ENCODE data around the gene CLECL1. TPM values are rescaled to one million over a fixed set of nuclear protein-coding genes. Genes with fewer than 3 reads are reported as not detected.

Gene CLECL1
- total and polyA plus RNA-seq, 2 donors (not counting 3 experiments of a cell fraction or from before 2014, with no cell fraction given) = not detected

- H3K27me3 ChIP-seq (ENCODE audit: control insufficient read depth in 2 of 2, insufficient read depth in 2 of 2, low read length in 2 of 2) = no peaks in the 10 kb centered on the region
- no TSS peak for BruUV-seq (replicated peaks)
- FAIRE-seq (peak; percentile 96), DNase-seq (ENCODE audit: low read depth, low spot score) (peak; percentile 94)
- TF ChIP-seq FOS (IDR thresholded peaks at IDR 0.05; ENCODE audit: borderline replicate concordance, insufficient read depth, low read length) (peak; percentile 91), JUN (IDR thresholded peaks at IDR 0.05; ENCODE audit: borderline replicate concordance, insufficient read depth, insufficient read length, low read depth) (peak; percentile 61), POLR2AphosphoS5 (IDR thresholded peaks at IDR 0.05; ENCODE audit: insufficient read depth, low read depth, low read length) (peak; percentile 71), MYC (IDR thresholded peaks at IDR 0.05; ENCODE audit: low read depth, low read length) (peak; percentile 70)
- TF ChIP-seq, protein P1, sequence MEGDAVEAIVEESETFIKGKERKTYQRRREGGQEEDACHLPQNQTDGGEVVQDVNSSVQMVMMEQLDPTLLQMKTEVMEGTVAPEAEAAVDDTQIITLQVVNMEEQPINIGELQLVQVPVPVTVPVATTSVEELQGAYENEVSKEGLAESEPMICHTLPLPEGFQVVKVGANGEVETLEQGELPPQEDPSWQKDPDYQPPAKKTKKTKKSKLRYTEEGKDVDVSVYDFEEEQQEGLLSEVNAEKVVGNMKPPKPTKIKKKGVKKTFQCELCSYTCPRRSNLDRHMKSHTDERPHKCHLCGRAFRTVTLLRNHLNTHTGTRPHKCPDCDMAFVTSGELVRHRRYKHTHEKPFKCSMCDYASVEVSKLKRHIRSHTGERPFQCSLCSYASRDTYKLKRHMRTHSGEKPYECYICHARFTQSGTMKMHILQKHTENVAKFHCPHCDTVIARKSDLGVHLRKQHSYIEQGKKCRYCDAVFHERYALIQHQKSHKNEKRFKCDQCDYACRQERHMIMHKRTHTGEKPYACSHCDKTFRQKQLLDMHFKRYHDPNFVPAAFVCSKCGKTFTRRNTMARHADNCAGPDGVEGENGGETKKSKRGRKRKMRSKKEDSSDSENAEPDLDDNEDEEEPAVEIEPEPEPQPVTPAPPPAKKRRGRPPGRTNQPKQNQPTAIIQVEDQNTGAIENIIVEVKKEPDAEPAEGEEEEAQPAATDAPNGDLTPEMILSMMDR (IDR thresholded peaks at IDR 0.05; ENCODE audit: extremely low read depth in 1 of 2, insufficient read depth in 1 of 2, low read depth in 1 of 2, low read length in 2 of 2) = no peak
- no peaks in the 10 kb centered on the region for H3K9me3 ChIP-seq (replicated peaks; ENCODE audit: control insufficient read depth, insufficient read depth, low read length)
- H3K9me1 ChIP-seq (replicated peaks; ENCODE audit: control insufficient read depth, extremely low read depth, insufficient read depth, low read length) = no peaks in the 10 kb centered on the region
- intact Hi-C loops (cut with micrococcal nuclease) = loop anchor here (1.0 to 2.0 kb wide), 2 partner anchors 25 to 27 kb away; no protein-coding TSS in a partner anchor
- H2AFZ ChIP-seq (ENCODE audit: low read depth, low read length) = peak overlapping the region; percentile 80
- H3K27ac ChIP-seq (ENCODE audit: insufficient read depth, low read depth, low read length) = peak overlapping the region; percentile 19
- ChIA-PET CTCF (interaction anchor here (0.6 to 2.5 kb wide), 7 partner anchors 8 to 77 kb away, joined by 3 to 8 read pairs (median 4); no protein-coding TSS in a partner anchor), POLR2A (no interaction called here)
- no peak overlapping the region for H3K9ac ChIP-seq (replicated peaks; ENCODE audit: extremely low read depth, insufficient read depth, low read length)
- H3K79me2 ChIP-seq (ENCODE audit: control insufficient read depth, insufficient read depth, low read length) = no peaks in the 10 kb centered on the region
- dilution Hi-C loops (cut with MboI; ENCODE audit: extremely low pct_ligation_motif_present, low sequenced_read_pairs) = no loop called here
- H3K36me3 ChIP-seq (ENCODE audit: control insufficient read depth in 2 of 2, extremely low read depth in 1 of 2, insufficient read depth in 2 of 2, low read length in 2 of 2) = no peaks in the 10 kb centered on the region
- no peak overlapping the region for H3K4me3 ChIP-seq (replicated peaks in 1 of 3; ENCODE audit: insufficient read depth in 1 of 3, low read depth in 1 of 3, low read length in 3 of 3)
- H4K20me1 ChIP-seq (replicated peaks; ENCODE audit: control insufficient read depth, extremely low read depth, insufficient read depth, low read length) = no peaks in the 10 kb centered on the region
- H3K4me2 ChIP-seq (ENCODE audit: insufficient read depth, low read length) = peak overlapping the region; percentile 60
- H3K4me1 ChIP-seq (ENCODE audit: control insufficient read depth, extremely low read depth, insufficient read depth, low read length) = peaks cover 14% of the 10 kb centered on the region
Measured at GRCh38 chr12:9673404-9674225, 59.3 kb downstream of the CLECL1 start.

Other genes with a start within 250 kb of the CLECL1 start
- gene KLRB1, start 125.2 kb downstream of the CLECL1 start, total RNA-seq = not detected in 2 replicates
- gene KLRB1, start 125.2 kb downstream of the CLECL1 start, polyA plus RNA-seq = not detected in 2 replicates
- gene CLEC2D, start 63.4 kb downstream of the CLECL1 start, total RNA-seq = 4.1 and 6.5 TPM in 2 replicates
- 1.4 and 1.8 TPM in 2 replicates for gene CLEC2D, start 63.4 kb downstream of the CLECL1 start, polyA plus RNA-seq
- 0.49 and 1.2 TPM in 2 replicates for gene CD69, start 27.8 kb upstream of the CLECL1 start, total RNA-seq
- gene CD69, start 27.8 kb upstream of the CLECL1 start, polyA plus RNA-seq = 2.9 and 4.4 TPM in 2 replicates
- gene KLRF1, start 94.4 kb upstream of the CLECL1 start, total RNA-seq = not detected in 2 replicates
- not detected in 2 replicates for gene KLRF1, start 94.4 kb upstream of the CLECL1 start, polyA plus RNA-seq
- gene CLEC2B, start 136.3 kb upstream of the CLECL1 start, total RNA-seq = 16.4 and 18.3 TPM in 2 replicates
- 4.4 and 6.7 TPM in 2 replicates for gene CLEC2B, start 136.3 kb upstream of the CLECL1 start, polyA plus RNA-seq
- not detected in 2 replicates for gene KLRF2, start 148.4 kb upstream of the CLECL1 start, total RNA-seq
- not detected in 2 replicates for gene KLRF2, start 148.4 kb upstream of the CLECL1 start, polyA plus RNA-seq
- gene CLEC2A, start 199.3 kb upstream of the CLECL1 start, total RNA-seq = not detected in 2 replicates
- gene CLEC2A, start 199.3 kb upstream of the CLECL1 start, polyA plus RNA-seq = not detected in 2 replicates
- not detected in 2 replicates for gene CLEC12A, start 238.3 kb upstream of the CLECL1 start, total RNA-seq
- gene CLEC12A, start 238.3 kb upstream of the CLECL1 start, polyA plus RNA-seq = not detected in 2 replicates